Cerebellar cortex (tissue), 1 donor: Measurements from ENCODE around the gene EYS.

Experiments
- DNase-seq: peaks from one replicate; pipeline ENCODE4 v3.0.0-alpha.2; 2015; ENCODE audit warnings: low spot score

The EYS gene

DNA sequence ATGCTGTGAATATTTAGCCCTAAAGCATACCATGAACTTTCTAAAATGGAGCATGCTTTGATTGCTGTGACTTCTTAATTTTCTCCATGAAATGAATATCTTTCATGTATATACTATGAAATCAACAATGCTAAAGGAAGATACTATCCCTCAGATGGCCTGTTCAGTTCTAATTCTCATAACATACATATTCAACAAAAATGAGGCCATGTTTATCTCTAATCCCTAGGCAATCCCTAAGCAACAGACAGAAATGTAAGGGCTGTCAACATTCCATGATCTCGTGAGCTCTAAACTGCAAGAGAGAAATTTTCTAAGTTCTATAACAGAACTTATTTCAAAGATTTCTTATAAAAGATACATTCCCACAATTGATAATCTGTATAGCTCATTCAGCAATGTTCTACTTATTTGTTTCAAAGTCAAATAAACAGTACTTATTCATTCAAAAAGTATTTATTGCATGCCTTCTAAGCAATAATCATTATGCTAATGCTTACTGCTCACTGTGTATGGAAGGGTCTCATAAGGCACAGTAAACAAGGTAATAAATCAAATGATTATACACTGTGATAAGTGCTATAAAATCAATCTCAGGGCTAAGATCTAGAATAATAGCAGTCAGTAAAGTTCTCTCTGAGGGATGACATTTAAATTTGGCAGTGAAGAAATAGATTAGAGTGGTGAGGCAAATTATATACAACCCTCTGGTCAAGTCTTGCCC, 1578.6 kb downstream of the EYS start:
- DNase-seq = no peak

DNA sequence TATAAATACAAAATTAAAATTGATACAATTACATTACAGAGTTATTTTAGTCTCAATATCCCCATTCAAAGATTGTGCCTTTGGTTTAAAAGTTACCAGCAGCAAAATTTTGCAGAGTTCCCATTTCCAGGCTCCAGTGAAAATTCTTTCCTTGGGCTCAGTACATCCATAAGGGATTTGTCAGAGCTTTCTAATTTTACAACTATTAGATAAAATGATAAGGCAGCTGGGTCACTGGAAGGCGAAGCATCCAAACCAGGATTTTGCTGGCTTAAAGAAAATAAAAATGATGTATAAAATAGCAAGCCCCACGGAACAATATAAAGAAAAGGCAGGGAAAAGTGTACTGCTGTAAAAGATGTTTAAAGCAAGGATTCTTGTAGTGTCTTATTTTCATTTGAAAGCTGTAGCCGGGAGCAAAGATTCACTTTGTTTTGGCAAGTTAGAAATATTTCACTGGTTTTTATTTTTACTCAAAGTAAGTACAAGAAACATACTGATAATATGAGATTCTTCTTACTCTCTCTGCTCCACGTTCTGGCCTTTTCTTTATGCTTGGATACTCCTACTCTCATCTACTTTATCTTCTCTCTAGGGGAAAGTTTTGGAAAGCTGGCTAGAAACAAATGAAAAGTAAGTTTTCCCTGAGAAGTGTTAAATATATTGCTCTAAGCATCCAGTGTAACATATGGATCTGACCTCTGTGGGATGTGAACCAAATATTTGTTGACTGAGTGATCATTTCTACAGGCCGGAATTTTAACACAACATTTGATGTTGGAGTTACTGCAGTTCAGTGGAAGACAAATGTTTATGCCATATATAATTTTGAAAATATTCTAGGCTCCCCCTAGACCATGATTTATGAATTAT, 1583.0 kb downstream of the EYS start:
- DNase-seq = no peak

DNA sequence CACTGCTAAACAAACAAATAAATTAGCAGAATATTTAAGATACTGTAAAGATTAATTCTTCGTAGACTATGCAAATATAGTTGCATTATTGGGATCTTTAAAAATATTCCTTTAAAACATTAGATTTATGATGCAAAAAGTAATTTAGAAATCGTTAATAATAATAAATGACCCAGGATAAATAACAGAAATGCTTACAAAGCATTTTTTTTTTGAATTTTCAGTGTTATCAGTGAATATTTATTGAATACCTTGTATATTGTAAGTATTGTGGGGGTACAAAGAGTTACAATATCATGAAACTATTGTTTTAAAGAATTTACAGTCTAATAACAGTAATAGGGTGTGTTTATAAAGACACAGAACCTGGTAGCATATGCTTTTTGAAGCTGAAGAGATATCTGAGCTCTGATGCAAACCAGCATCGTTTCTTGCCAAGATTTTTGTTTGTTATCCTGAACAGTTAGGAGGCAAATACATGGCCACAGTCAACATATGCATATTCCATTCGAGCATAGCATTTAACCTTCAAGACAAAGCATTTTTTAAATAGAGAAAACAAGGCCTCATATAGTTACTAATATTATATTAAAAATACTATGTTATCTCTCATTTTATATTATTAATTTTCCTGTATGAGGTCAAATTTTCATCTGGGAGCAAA, 1584.2 kb downstream of the EYS start:
- DNase-seq = no peak

DNA sequence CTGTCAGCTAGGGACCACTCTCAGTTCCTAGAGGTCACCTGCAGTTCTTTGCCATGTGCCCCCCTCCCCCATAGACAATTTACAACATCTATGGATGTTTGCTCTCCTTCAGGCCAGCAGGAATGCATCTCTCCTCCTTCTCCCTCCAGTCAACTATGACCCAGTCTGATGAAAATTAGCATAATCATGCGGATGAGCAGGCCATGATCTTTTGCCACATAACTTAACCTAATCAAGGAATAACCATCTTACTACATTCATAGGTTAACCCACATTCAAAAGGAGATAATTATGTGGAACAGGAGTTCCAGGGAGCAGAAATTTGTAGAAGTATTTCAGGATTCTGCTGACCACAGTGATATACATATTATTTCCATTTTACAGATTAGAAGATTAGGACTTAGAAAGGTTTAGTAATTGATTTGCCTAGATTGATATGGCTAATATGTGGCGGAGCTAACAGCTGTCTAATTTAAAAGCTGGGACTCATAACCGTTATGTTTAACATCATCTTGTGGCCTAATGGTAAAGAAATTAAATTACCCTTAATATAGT, 1585.9 kb downstream of the EYS start:
- no peak for DNase-seq

DNA sequence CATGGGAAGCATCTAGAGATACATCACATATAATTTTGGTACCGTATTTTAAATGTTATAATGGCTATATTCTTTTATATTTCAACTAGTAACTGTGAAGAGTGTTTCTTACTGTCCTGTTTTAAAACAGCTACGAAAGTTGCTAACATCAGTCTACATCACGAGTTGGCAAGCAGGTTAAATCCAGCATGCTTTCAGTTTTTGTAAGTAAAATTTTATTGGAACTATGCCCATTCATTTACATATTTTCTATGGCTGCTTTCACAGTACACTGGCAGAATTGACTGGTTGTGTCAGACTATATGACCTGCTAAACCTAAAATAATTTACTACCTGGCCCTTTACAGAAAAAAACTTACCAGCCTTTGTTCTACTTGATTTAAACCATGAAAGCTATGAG, 1593.3 kb downstream of the EYS start:
- DNase-seq = no peak

DNA sequence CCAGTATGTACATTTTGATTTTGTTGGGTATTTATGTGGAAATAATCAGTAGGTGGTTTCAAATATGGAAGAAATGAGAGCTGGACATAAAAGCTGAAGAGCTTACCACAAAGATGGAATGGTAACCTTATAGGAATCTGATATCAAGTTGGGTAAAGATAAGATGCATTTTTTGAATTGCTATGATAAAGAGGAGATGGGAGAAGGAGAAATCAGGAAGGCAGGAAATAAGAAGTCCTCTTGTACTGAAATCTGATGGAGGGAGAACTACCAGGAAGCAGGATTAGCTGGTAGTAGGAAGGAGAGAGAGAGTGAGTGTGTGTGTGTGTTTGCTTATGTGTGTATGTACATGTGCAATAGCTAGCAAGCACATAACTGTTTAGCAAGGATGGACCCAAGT, 1603.0 kb downstream of the EYS start:
- no peak for DNase-seq

DNA sequence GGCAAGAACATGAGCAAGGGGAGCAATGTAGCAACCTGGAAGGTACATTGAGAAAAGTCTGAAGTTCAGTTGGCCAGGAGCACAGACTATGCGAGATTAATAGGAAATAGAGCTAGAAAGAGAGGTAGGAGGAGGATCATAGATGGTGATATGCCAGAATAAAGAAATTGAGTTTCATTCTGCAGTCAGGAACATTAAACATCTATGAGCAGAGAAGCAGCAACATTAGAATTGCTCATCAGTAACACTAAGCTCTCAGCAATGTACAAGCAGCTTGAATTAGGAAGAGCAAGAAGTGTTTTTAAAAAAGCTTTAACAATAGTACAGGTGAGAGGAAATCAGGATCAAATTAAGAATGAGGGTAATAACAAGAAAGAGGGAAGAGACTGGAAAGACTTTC, 1603.5 kb downstream of the EYS start:
- no peak for DNase-seq

DNA sequence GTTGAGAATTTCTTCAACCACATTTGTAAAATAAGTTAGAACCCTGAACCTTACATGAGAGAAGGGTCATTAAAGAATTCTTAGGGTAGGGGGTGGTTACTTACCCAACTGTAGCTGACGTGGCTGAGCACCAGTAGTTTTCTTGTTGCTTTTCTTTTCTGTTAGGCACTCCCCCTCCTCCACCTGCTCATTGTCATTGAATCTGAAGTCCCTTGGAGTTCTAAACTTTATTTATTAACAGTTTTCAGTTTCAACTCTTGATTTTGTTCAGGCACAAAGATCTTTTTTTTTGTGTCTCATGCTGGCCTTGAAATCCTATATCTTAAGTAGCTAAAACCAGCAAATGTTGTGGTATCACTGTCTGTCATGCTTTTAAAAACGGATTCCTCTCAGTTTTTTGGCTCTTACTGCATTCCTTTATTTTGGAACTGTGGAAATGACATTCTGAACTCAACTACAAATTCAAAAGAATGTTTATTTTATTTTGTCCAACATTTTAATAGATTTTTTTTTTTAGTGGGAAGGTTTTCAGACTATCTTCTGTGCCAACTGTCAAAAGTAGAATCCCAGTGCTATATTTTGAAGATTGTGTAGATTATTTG, 1606.2 kb downstream of the EYS start:
- DNase-seq = no peak

DNA sequence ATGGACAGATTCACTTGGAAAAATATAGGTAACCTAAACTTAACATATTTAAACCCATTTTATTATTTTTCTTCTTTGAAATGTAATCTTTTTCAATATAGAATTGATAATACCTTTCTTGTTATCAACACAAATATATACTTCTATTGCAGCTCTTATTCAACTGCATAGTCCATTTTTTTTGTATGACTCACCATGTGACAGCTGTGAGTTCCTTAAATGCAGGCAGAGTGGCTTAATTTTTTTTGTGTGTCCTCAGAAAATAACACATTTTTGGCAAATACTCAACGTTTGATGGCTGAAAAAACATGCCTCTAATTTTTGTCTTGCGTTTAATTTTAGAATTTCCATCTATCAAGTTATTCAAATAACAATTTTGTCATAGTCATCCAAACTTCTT, 1616.7 kb downstream of the EYS start:
- DNase-seq = no peak

DNA sequence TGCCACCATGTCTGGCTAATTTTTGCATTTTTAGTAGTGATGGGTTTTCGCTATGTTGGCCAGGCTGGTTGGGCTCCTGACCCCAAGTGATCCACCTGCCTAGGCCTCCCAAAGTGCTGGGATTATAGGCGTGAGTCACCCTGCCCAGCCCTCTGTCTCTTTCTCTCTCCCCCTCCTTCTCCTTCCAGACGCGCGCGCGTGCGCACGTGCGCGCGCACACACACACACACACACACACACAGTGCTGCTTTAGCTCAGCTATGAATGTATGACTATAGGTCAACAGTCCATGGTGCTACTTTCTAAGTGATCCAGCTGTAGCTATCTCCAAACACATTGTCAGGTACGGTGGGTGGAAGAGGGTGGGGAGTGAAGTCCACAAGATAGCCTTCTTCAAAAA, 1621.9 kb downstream of the EYS start:
- no peak for DNase-seq

DNA sequence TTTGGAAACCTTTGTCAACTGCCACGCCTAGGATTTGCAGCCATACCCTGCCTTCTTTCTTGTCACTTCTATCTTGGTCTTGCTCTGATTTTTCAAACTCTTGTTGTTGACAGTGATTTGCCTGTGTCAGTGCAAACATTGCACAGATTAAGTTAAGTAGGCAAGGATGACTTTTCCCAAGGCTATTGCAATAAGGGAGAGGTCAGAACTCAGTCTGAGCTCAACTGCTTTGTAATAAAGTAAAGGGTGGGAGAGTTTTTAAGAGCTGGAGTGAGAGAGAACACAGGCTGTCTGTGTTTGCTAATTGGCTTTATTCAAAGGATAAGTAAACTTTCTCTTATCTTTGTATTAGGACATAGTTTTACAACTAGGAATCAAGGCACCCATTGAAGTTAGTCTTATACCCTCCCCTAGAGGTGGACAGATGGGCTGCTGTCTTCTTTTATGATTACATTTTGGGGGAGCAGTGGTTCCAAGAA, 1622.8 kb downstream of the EYS start:
- no peak for DNase-seq

DNA sequence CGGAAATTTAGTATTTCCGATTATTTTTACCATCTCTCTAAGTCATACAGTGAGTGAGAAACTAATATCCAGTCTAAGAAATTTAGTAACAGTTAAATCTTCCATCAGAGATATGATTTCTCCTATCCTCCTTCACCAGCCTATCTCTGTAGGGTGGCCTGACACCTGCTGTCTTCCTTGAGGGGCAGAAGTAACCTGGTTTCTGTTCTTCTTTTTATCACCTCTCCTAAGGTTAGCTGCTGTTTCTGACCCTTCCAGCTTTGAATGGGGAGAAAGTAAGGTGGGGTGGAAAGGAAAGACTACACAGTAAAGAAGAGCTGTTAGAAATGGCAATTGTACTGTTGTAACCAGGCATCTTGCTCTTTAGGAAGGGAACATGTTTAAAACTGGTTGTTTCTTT, 1623.8 kb downstream of the EYS start:
- DNase-seq = no peak

DNA sequence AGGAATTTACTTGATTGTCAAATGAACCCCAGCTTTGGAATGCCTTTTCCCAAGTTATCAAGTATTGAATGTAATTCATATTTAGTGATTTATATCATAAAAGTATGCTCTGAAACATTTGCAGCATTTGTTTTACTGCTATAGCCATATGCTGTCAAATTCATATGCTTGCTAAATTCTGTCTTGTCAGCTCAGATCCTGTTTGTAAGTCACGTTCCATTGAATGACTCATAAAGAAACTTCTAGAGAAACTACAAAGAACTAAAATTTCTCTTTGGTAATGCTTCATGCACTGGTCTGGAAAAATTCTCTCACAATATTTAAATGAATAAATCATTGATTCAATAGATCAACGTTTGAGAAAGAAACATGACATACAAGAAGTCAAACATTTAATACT, 1625.6 kb downstream of the EYS start:
- DNase-seq = no peak

DNA sequence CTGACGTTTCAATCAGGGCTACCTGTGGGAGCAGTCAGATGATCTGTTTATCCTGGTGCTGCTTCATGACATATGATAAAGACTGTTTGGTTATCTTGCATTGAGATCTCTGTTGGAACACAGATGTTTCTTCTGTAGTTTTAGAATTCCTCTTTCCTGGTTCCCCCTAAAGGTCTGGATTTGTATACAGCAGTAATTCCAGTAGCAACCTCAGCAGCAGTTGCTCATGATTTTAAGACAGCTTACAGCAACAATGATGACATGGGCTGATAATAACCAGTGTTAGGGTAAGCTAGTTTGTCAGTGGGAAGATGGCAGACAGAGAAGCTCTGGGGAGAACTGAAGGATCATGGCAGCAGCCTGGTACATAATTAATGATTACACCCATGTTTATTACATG, 1632.0 kb downstream of the EYS start:
- DNase-seq = no peak

DNA sequence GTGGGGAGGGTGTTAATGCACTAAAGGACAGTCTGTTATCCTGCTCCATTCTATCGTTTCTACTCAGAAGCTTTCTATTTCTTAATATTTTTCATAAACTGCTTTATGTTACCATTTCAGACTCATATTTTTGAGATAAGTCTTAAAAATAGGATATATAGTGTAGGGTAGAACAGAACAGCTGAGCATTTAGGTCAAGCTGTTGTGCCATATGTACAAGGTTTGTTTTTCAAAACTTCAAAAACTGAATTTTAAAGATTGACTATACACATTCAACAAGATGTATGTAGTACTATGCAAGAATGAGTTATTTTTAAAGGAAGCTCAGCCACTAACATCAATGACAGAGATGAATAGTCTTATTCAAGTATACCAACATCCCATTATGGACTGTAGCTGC, 1634.3 kb downstream of the EYS start:
- no peak for DNase-seq

DNA sequence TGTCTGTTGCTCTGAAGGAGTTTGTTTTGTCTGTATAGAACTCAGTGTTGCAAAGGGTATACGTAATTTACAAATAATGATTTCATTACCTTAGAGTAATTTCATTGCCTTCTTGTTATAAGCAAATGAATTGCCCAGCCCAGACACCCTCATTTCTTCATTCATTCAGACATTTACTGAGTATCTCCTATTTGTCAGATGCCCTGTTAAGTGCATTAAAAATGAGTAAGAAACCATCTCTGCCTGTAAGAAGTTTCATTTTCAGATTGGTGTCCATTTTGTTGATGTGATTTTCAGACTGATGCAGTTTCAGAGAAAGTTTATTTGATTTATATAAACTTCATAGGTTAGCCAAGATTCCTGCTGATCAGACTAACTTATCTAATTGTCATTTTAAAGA, 1642.1 kb downstream of the EYS start:
- no peak for DNase-seq

DNA sequence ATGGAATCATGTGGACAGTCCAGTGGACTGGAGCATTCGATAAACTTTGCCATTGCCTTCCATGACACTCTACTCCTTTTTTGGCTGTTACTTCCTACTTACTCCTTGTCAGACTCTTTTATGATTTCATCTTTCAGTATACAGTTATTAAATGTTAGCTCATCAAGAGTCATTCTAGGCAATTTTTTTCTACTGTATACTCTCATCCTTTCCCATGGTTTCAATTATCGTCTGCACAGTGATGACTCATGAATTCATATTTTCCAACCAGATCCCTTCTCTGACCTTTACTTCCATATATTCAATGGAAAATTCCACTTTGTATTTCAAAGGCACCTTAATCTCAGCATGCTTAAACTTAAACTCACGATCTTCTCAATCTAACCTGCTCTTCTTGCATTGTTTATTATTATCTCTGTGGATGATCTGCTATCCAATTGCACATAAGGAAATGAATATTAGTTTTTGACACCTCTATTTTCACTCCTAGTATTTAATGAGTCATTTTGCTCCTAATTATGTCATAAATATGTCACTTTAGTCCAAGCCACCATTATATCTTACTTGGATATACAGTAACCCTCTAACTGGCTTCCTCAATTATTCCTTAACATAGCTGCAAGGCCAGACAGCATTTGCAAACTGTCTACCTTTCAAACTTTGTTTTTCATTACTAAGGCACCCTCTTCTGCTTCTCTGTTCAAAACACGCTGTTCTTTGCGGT, 1643.9 kb downstream of the EYS start:
- no peak for DNase-seq

DNA sequence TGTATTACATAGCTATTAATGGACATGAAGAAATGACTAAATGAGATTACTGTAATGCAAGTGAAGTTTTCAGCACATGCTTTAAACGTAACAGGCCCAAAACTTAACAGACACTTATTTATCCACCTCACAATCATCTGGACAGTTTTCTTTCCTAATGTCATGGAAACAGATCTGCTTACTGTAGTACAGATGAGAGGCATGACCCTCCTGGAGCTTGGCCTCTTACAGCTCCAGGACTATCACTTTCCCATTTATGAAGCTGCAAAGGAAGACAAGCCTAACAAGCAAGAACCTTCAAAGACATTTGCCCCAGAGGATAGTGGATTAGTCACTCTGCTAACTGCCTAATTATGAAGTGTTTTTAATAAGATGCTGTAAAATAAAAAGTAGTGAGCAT, 1652.2 kb downstream of the EYS start:
- DNase-seq = no peak

DNA sequence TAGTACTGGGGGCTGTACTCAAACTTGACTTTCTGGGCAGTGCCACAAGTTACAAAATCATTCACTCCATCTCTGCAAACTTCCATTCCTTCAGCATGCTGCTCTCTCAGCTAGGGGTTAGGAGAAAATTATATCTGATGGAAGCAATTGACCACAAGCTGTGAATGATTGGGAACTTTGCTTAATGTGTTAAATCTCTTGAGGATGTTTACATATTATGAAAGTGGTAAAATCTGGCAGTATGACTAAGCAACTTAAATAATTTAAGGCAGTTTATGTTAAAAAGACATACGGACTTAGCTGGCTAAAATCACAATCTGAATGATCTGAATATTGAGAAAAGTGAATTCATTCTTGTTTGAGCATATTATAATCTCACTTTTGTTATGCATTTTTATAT, 1656.4 kb downstream of the EYS start:
- no peak for DNase-seq

DNA sequence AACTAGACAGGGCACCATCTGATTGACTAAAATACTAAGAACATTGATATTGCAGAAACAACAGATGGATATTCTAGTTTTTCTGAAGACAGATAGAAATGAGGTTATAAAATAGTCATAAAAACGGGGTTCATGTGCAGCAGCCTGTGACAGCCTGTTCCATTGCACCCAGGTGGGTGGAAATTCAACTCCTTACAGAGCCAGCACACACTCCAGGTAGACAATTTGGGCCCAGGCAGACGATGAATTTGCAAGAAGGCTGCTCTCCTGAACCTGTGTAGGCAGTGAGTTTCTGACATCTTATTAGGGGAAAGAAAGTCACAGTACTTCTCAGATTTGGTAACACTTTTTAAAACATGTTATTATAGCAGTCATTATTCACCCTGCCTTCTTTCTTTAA, 1657.3 kb downstream of the EYS start:
- no peak for DNase-seq

DNA sequence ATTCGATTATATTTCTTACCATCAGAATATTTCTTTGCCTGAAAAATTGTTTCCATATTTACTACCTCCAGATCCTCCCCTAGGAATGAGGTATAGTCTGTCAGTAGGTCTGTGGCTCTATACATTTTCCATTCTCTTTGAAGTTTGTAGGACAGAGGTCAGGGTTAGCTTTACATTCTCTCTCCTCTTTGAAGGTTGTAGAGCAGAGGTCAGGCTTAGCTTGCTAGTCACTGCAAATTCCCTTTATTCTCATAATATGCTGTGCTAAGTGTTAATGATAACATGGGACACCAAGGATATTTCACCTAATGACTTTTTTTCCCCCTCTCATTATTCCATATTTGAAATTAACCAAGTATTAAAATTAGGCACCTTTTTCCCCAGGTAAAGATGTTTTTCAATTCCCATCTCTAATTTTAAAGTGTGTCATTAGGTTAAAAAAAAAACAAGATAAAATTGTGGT, 1660.2 kb downstream of the EYS start:
- no peak for DNase-seq
